ENCODE results near the gene LRRC75B.
"Not testable (repeated sequence)": the region's sequence is repeated elsewhere in the genome, so short reads cannot be mapped to it uniquely, and the experiment has no call there.

LRRC75B gene

DNA sequence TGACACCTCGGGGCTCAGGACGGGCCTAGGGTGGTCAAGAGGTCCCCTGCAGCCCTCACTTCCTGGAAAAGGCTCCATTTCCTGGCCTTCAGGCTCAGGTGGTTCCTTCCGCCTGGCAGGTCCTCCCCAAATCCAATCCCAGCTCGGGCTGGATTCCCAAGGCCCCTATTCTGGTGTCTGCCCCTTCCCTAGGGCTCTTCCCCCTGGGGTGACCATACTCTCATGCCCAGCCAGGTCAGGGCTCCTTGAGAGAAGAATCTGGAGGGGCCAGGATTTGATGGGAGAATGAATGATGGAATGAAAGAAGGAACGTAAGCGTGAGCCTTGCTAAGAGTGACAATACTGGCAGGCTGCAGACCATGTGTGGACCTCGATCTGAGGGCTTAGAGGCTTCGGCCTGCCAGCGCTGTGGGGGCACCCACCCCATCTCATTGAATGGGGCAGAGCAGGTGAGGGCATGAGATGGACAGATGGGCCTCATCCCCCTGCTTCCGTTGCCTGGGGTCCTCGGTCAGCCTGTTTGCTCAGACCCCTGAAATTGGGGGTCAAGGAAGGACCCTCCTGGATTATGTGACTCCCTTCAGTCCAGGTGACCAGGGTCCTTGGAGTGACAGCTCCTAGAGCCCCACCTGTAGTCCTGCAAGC lies 9.4 kb upstream of the LRRC75B start:
- not testable (repeated sequence) for DNase-seq

- DNase-seq, result no peak
These were observed 8.6 kb upstream of the LRRC75B start for GRCh38 chr22:24601217-24602104.

DNA sequence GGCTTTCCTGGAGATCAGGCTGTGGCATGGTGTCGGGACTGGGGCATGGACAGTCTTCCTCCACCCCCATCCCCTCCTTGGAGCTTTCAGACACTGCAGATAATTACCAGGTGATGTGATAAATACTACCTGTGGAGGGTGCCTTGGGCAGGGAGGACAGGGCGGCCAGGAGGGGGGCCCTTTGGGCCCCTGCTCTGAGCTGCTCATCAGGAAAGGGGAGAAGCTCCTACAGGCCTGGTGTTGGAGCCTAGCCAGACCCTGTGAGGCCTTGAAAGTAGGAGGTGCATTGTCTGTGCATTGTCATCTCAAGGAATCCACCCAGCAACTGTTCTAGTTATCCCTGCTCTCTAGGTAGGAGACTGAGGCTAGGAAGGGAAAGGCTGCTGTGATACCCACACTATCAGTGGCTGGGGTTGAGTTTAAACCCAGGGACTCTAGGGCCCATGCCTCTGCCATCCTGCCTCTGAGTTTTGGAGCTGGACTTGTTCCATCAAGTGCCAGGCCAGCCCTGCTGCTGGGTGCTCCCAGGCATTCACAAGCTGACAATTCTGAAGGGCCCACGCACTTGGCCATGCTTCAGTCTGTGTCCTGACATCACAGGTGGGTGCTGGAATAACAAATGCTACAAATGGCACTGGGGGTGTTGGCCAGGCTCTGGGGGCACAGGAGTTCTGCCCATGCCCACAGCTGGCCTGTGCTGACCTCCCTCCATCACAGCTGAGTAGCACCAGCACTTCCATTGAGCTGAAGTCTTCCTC lies 7.3 kb upstream of the LRRC75B start:
- DNase-seq, result not testable (repeated sequence)

DNA sequence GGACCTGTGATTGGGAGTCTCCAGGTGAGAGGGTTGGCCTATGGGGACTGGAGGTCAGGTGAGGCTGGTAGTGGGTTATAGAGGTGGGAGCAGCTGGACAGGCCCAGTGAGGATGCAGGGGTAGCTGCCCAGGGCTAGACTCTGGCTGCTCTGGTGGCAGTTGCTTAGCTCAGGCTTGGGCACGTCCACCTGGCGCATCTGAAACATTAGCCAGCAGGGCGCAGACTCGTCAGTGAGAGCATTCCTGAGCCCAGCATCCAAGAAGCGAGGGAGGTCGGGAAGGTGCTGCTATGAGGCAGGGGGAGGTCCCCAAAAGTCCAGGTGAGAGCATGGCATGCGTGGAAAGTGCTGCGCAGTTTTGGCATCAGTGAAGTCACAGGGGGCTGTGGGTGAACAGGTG lies 6.6 kb upstream of the LRRC75B start:
- DNase-seq, result no peak

- not testable (repeated sequence) for DNase-seq
These were observed 4.2 kb upstream of the LRRC75B start for GRCh38 chr22:24597076-24597475.

- no peak for DNase-seq
These were observed 3.0 kb upstream of the LRRC75B start for GRCh38 chr22:24595863-24596262.

GRCh38 chr22:24595228-24595627 lies 2.4 kb upstream of the LRRC75B start:
- no peak for DNase-seq

GRCh38 chr22:24594569-24595120 lies 1.8 kb upstream of the LRRC75B start:
- DNase-seq, result no peak

GRCh38 chr22:24593836-24594568 lies 1.1 kb upstream of the LRRC75B start:
- no peak for DNase-seq

- not testable (repeated sequence) for DNase-seq
These were observed 624 bp upstream of the LRRC75B start for GRCh38 chr22:24593559-24593835.

GRCh38 chr22:24592058-24592850 lies 619 bp downstream of the LRRC75B start:
- no peak for DNase-seq

GRCh38 chr22:24591286-24591830 lies 1.5 kb downstream of the LRRC75B start:
- no peak for DNase-seq

GRCh38 chr22:24590596-24591173 lies 2.2 kb downstream of the LRRC75B start:
- no peak for DNase-seq

- no peak for DNase-seq
These were observed 3.3 kb downstream of the LRRC75B start for GRCh38 chr22:24589518-24590030.

GRCh38 chr22:24588757-24589481 lies 4.0 kb downstream of the LRRC75B start:
- no peak for DNase-seq

DNA sequence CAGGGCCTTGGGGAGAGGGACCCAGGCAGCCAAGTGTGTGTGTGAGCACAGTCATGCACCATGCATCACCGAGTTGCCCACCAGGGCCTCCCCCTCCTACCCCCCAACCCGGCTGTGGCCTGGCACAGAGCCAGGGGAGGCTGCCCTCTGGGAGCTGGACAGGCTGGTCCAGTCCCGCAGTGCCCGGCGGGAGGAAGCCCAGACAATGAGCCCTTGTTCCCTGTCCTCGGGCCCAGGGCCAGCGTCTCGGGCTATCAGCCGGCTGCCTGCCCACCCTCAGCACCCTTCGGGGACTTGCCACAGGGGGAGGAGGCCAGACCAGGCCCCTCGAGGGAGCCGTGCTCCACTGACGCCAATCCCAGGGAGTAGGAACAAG lies 4.5 kb downstream of the LRRC75B start:
- DNase-seq, result no peak

- no peak for DNase-seq
These were observed 4.9 kb downstream of the LRRC75B start for GRCh38 chr22:24587948-24588347.

DNA sequence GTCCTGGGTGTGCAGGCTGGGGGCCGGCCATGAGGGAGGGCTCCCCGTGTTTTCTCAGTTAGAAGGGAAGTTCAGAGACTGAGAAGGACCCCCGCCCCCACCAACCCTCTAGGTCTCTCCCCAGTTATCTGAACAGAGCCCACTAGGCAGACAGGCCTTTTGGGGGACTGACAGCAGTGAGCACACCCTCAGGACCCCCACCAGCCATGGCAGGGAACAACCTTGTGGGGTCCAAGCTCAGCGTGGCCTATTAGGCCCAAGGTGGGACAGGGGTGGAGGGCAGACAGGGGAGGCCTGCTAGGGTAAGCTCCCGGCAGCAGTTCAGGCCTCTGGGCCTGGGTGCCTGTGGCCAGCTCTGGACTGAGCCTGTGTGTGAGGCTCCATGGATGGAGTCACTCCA lies 5.6 kb downstream of the LRRC75B start:
- no peak for DNase-seq

DNA sequence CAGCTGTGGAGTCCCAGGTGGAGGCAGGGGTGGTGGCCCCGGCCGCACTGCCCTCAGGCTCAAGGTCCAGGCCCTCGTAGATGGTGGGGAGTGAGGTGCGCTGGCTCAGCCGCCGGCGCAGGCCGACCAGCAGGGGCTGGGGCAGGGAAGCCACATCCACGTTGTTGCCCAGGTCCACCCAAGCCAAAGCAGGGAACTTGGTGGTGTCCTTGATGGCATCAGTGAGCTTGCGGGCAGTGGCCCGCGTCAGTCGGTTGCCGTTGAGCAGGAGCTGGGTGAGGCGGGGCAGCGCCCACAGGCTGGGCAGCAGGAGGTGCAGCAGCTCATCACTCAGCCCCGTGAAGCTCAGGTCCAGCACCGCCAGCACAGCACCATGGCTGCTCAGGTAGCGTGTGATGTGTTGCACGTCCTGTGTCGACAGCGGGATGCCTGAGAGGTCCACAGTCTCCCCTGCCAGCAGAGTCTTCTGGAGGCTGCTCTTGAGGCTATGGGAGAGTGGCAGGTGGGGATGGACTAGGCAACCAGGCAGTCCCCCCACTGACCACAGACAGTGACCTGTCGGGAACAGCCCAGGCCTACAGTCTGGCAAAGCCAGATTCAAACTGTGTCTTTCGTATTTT lies 6.8 kb downstream of the LRRC75B start:
- DNase-seq, result no peak

DNA sequence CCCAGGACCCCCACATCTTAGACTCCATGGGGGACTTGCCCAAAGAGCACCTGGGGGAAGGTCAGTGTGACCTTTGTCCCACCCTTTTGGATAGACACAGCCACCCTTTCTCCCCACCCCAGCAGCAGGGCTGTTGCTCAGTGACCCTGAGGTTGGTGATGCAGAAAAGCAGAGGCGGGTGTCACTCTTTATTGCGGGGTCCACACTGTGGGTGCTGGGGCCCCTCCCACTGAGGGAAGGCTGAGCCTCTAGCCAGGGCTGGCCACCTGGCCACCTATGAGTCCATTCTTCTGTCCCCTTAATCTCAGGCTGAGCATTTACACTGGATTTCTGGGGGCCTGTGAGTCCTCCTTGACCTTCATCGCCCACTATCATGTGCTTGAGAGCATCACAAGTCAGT lies 7.4 kb downstream of the LRRC75B start:
- no peak for DNase-seq

Data from DMS 273 treated with DMSO at 0.1 percent for 48 hours (cell line).